Karpas-422 (cell line): Measurements from ENCODE around the gene SYP. TPM values are rescaled to one million over a fixed set of nuclear protein-coding genes. Genes with fewer than 3 reads are reported as not detected.

Experiments used
- DNase-seq: peaks from one replicate; pipeline ENCODE4 v3.0.0-alpha.2; 2015
- H2AFZ ChIP-seq: fragments of 200-600 bp; sonication (generic); 2 replicates; pipeline ENCODE4 v1.6.1; 2014; ENCODE audit warnings: antibody characterized with exemption, low read length, mixed read lengths
- H3K27ac ChIP-seq: fragments of 200-600 bp; sonication (generic); 2 replicates; pipeline ENCODE4 v1.5.1; 2014; ENCODE audit warnings: mild to moderate bottlenecking, low read length, moderate library complexity
- H3K27me3 ChIP-seq: fragments of 200-600 bp; sonication (generic); 2 replicates; pipeline ENCODE4 v1.6.1; 2014; ENCODE audit warnings: low read length, mixed read lengths
- H3K36me3 ChIP-seq: fragments of 200-600 bp; sonication (generic); 2 replicates; pipeline ENCODE4 v1.6.1; 2014; ENCODE audit warnings: low read length, mixed read lengths; ENCODE audit not compliant: insufficient read depth
- H3K4me1 ChIP-seq: fragments of 200-600 bp; sonication (generic); 2 replicates; pipeline ENCODE4 v1.6.1; 2014; ENCODE audit warnings: mild to moderate bottlenecking, low read length, mixed read lengths
- H3K4me2 ChIP-seq: fragments of 200-600 bp; sonication (generic); 2 replicates; pipeline ENCODE4 v1.6.1; 2014; ENCODE audit warnings: low read length, low read depth, mild to moderate bottlenecking; ENCODE audit not compliant: poor library complexity, severe bottlenecking
- H3K4me3 ChIP-seq: fragments of 200-600 bp; sonication (generic); 2 replicates; pipeline ENCODE4 v1.5.1; 2014; ENCODE audit warnings: mild to moderate bottlenecking, antibody characterized with exemption, low read length, mixed read lengths
- H3K79me2 ChIP-seq: fragments of 200-600 bp; sonication (generic); 2 replicates; pipeline ENCODE4 v1.6.1; 2014; ENCODE audit warnings: mild to moderate bottlenecking, low read length, mixed read lengths
- H3K9ac ChIP-seq: fragments of 200-600 bp; sonication (generic); 2 replicates; pipeline ENCODE4 v1.6.0; 2014; ENCODE audit warnings: low read length
- H3K9me2 ChIP-seq: fragments of 200-600 bp; sonication (generic), shearing (Covaris generic); replicated peaks from 2 replicates; pipeline ENCODE4 v1.6.0; 2014; ENCODE audit warnings: mild to moderate bottlenecking, low read length, moderate library complexity; ENCODE audit not compliant: insufficient read depth
- H3K9me3 ChIP-seq: fragments of 300-700, 200-600 bp; sonication (generic); 2 replicates; pipeline ENCODE4 v1.6.1; 2014; ENCODE audit warnings: low read length, mixed read lengths
- H4K20me1 ChIP-seq: fragments of 200-600 bp; sonication (generic); 2 replicates; pipeline ENCODE4 v1.6.1; 2014; ENCODE audit warnings: mild to moderate bottlenecking, antibody characterized with exemption, low read length, low read depth; ENCODE audit not compliant: insufficient read depth
- total RNA-seq: library from RNA; depleted of rRNA; stranded (reverse); fragments of >200 nt; shearing (Covaris generic); gene quantifications from 2 replicates; pipeline ENCODE4 v1.2.3, GENCODE V29; 2014; ENCODE audit warnings: low replicate concordance

The SYP gene
- total RNA-seq, 1 experiment from 2014 or later: 0.86 TPM

DNA sequence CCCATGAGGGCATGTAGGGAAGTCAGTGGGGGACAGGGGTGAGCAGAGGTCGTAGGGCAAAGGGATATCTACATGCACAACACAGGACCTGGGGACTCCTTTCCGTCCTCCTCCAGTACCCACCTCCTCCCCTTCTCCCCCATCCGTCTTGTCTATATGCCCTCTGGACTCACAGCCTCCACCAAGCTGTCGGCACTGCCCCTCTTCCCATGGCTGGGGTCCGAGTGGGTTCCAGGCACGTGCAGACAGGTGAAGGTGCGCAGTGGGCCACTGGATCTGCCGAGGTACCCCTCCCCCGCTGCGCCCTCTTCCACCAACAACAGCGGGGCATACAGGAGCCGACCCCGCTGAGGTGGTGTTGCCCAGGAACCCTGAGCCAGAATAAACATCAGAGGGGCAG, 5.5 kb upstream of the SYP start:
- Histone ChIP-seq H3K4me3 (no peak overlapping the region), H3K79me2 (no peaks in the 10 kb centered on the region), H3K4me1 (peaks cover 2% of the 10 kb centered on the region), H3K36me3 (no peaks in the 10 kb centered on the region), H3K27ac (no peak overlapping the region), H3K9me3 (no peaks in the 10 kb centered on the region), H3K9me2 (no peaks in the 10 kb centered on the region), H3K9ac (no peak overlapping the region), H3K4me2 (no peak overlapping the region), H2AFZ (no peak overlapping the region), H4K20me1 (no peaks in the 10 kb centered on the region), H3K27me3 (no peaks in the 10 kb centered on the region)
- DNase-seq: no peak

DNA sequence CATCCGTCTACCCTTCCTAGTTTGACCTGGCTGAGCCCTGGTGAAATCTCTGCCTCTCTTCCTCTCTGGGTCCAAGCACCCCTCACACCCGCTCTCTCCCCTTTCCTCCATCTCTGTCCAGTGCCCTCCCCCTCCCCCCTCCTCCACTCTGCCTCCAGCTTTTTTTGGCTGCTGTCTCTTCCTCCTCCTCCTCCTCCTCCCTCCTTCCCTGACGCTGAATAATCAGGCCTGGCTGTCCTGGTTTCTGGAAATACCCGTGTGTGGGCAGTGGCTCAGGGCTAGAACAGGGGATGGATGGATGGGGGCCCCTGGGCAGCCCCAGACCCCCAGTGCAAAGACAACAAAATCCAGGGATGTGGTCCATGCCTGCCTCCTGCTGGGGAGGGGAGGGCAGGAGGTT, 4.7 kb upstream of the SYP start:
- Histone ChIP-seq H3K27me3 (no peaks in the 10 kb centered on the region), H3K9me3 (no peaks in the 10 kb centered on the region), H3K4me2 (no peak overlapping the region), H2AFZ (no peak overlapping the region), H4K20me1 (no peaks in the 10 kb centered on the region), H3K9ac (no peak overlapping the region), H3K4me1 (peaks cover 5% of the 10 kb centered on the region), H3K79me2 (no peaks in the 10 kb centered on the region), H3K36me3 (no peaks in the 10 kb centered on the region), H3K9me2 (no peaks in the 10 kb centered on the region), H3K27ac (no peak overlapping the region), H3K4me3 (no peak overlapping the region)
- no peak for DNase-seq

DNA sequence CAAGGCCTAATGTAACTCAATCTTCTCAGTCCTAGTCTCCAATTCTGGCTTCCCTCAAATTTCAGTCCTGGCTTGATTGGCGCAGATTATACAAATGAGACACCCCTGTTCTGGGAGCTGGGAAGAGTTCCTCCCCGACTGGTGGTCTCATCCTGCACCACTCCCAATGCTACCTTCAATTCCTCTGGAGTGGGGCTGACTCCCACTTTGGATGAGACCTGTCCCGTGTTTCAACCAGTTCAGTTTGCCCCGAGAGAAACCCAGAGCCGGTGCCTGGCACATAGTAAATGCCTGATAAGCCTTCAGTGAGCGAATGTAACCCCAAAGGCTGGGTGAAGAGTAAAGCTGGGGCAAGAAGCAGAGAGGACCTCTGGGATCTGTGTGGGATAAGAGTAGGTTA, 4.0 kb upstream of the SYP start:
- H3K36me3 ChIP-seq: no peaks in the 10 kb centered on the region
- peaks cover 5% of the 10 kb centered on the region for H3K4me1 ChIP-seq
- H4K20me1 ChIP-seq: no peaks in the 10 kb centered on the region
- no peak overlapping the region for H2AFZ ChIP-seq
- H3K9me2 ChIP-seq: no peaks in the 10 kb centered on the region
- H3K27me3 ChIP-seq: no peaks in the 10 kb centered on the region
- no peak overlapping the region for H3K4me3 ChIP-seq
- no peak overlapping the region for H3K27ac ChIP-seq
- H3K4me2 ChIP-seq: no peak overlapping the region
- DNase-seq: no peak
- H3K9me3 ChIP-seq: no peaks in the 10 kb centered on the region
- H3K9ac ChIP-seq: no peak overlapping the region
- no peaks in the 10 kb centered on the region for H3K79me2 ChIP-seq

DNA sequence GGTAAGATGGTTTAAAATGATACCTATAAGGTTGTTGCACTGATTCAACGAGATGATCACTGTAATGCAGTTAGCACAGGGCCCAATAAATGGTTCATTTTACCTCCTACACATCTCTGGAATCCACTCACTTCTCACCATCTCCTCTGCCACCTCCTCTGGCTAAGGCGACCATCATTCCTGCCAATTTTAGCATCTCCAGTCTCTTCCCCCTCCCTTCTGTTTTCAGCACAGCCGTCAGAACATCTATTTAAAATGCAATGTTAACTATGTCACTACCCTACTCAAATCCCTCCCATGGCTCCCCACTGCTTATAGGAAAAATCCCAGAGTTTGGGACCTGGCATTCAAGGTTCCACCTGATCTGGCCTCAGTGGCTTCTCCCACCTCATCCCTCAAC, 3.5 kb upstream of the SYP start:
- H3K27ac ChIP-seq: no peak overlapping the region
- no peaks in the 10 kb centered on the region for H3K9me3 ChIP-seq
- no peaks in the 10 kb centered on the region for H3K27me3 ChIP-seq
- H3K36me3 ChIP-seq: no peaks in the 10 kb centered on the region
- H2AFZ ChIP-seq: no peak overlapping the region
- no peaks in the 10 kb centered on the region for H3K9me2 ChIP-seq
- H3K4me1 ChIP-seq: peaks cover 5% of the 10 kb centered on the region
- H3K9ac ChIP-seq: no peak overlapping the region
- H3K79me2 ChIP-seq: no peaks in the 10 kb centered on the region
- H3K4me3 ChIP-seq: no peak overlapping the region
- no peak overlapping the region for H3K4me2 ChIP-seq
- DNase-seq: no peak
- no peaks in the 10 kb centered on the region for H4K20me1 ChIP-seq

DNA sequence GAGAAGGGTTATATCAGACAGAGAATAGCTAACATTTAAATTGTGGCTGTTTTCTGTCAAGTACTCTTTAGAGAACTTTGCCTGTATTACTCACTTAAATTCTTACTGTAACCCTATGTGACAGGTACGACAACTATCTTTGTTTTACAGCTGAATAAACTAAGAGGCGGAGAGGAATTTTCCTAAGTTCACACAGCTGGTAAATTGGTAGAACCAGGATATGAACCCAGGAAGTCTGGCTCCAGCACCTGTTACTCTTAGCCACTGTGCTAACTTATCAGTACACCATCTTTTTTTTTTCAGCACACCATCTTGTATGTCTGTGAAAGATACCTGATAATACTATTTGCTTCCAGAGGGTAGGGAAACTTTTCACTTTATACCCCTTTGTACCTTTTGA, 2.0 kb upstream of the SYP start:
- no peak for DNase-seq
- Histone ChIP-seq H4K20me1 (no peaks in the 10 kb centered on the region), H2AFZ (no peak overlapping the region), H3K9ac (no peak overlapping the region), H3K4me2 (no peak overlapping the region), H3K4me3 (no peak overlapping the region), H3K27me3 (no peaks in the 10 kb centered on the region), H3K9me2 (no peaks in the 10 kb centered on the region), H3K36me3 (no peaks in the 10 kb centered on the region), H3K27ac (no peak overlapping the region), H3K9me3 (no peaks in the 10 kb centered on the region), H3K79me2 (no peaks in the 10 kb centered on the region), H3K4me1 (peaks cover 5% of the 10 kb centered on the region)

DNA sequence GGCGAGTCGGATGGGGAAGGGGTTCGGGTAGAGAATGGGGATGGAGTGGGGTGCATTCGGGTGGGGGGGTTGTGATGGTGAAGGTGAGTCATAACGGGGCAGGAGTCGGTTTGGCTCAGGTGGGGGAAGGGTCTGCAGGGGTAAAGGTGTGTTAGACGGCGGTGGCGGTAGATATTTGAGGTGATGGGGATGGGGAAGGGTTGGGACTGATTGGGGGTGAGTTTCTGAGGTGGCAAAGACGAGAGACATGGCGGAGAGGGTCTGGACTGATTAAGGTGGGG, 738 bp downstream of the SYP start:
- H3K27me3 ChIP-seq: no peaks in the 10 kb centered on the region
- H2AFZ ChIP-seq: no peak overlapping the region
- no peaks in the 10 kb centered on the region for H3K9me3 ChIP-seq
- H3K4me2 ChIP-seq: no peak overlapping the region
- no peak overlapping the region for H3K27ac ChIP-seq
- H3K79me2 ChIP-seq: no peaks in the 10 kb centered on the region
- peaks cover 5% of the 10 kb centered on the region for H3K4me1 ChIP-seq
- no peaks in the 10 kb centered on the region for H3K9me2 ChIP-seq
- H3K9ac ChIP-seq: no peak overlapping the region
- H4K20me1 ChIP-seq: no peaks in the 10 kb centered on the region
- no peak for DNase-seq
- no peaks in the 10 kb centered on the region for H3K36me3 ChIP-seq
- no peak overlapping the region for H3K4me3 ChIP-seq

DNA sequence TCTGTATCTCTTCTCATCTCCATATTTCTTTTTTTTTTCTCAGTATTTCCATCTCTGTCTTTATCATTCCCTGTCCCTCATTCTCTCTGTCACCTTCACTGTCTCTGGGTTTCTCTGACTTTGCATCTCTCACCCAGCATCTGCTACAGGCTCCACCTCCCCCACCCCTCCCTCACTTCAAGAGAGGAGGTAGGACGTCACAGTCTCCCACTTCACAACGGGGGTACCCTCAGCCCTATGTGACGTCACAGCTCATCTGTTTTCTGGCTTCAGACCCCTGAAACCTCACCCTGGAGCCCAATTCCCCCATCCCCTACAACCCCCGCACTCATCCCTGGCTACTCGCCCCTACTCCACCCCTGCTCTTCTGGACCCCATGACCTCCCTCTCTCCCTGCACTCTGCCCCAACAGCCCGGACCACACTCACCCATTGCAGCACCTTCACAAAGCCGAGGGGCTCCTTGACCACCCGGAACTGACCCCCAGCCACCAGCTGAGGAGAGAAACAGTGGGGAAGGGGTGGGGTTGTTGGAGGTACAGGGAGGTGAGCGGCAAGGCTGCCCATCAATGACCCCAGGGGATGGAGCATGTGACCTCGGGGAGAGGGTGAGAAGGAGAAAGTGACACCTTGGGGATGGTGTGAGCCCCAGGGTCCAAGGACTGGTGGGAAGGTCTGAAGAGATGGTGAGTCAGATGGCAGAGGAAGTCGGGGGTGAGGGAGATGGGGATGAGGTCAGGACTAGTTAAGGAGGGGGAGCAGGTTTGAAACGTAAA, 1.3 kb downstream of the SYP start:
- no peaks in the 10 kb centered on the region for H3K79me2 ChIP-seq
- H3K9ac ChIP-seq: no peak overlapping the region
- H3K36me3 ChIP-seq: no peaks in the 10 kb centered on the region
- H3K4me1 ChIP-seq: peaks cover 5% of the 10 kb centered on the region
- no peak overlapping the region for H2AFZ ChIP-seq
- H3K9me2 ChIP-seq: no peaks in the 10 kb centered on the region
- no peaks in the 10 kb centered on the region for H3K27me3 ChIP-seq
- no peaks in the 10 kb centered on the region for H4K20me1 ChIP-seq
- no peak overlapping the region for H3K27ac ChIP-seq
- no peaks in the 10 kb centered on the region for H3K9me3 ChIP-seq
- H3K4me3 ChIP-seq: no peak overlapping the region
- no peak overlapping the region for H3K4me2 ChIP-seq
- DNase-seq: no peak

DNA sequence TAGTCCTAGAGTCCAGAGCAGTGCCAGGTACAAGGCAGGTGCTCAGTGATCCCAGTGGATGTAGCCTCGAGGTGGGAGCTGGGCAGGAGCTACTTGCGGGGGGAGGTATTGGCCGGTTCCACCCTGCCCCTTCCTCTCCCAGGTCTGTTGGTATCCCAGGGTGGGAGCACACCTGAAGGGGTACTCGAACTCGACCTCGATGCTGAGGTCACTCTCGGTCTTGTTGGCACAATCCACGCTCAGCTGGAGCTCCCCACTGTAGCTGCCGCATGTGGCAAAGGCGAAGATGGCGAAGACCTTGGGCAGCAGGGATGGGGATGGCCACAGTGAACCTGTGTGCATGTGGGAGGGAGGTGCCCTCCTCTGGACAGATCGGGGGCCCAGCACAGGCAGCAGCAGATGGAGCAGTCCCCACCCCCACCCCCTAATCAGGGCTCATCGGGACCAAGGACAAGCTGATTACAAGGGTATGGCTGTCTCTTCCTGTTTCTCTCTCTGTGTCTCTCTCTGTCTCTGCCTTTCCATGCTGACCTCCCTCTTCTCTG, 2.4 kb downstream of the SYP start:
- Histone ChIP-seq H3K9me2 (no peaks in the 10 kb centered on the region), H3K9me3 (no peaks in the 10 kb centered on the region), H3K4me1 (peaks cover 5% of the 10 kb centered on the region), H3K9ac (no peak overlapping the region), H3K79me2 (no peaks in the 10 kb centered on the region), H3K27me3 (no peaks in the 10 kb centered on the region), H3K27ac (no peak overlapping the region), H3K4me2 (no peak overlapping the region), H3K4me3 (no peak overlapping the region), H2AFZ (no peak overlapping the region), H4K20me1 (no peaks in the 10 kb centered on the region), H3K36me3 (no peaks in the 10 kb centered on the region)
- no peak for DNase-seq
